GM12865 (cell line): ENCODE measurements around the gene TTLL10.

Source experiments
- DNase-seq: peaks from one replicate; pipeline ENCODE4 v3.0.0; 2010; ENCODE audit warnings: low read depth
- H3K4me3 ChIP-seq: 2 replicates; pipeline ENCODE4 v1.5.1; 2011; ENCODE audit warnings: mild to moderate bottlenecking, low read depth, low read length, control low read depth
- TF ChIP-seq, protein P1 (sequence below): IDR thresholded peaks from 2 replicates; pipeline ENCODE4 v1.5.1; 2011; ENCODE audit warnings: low read length, control low read depth, low read depth, inconsistent platforms; ENCODE audit not compliant: insufficient read depth; ENCODE audit errors: missing control alignments

TTLL10 gene

DNA sequence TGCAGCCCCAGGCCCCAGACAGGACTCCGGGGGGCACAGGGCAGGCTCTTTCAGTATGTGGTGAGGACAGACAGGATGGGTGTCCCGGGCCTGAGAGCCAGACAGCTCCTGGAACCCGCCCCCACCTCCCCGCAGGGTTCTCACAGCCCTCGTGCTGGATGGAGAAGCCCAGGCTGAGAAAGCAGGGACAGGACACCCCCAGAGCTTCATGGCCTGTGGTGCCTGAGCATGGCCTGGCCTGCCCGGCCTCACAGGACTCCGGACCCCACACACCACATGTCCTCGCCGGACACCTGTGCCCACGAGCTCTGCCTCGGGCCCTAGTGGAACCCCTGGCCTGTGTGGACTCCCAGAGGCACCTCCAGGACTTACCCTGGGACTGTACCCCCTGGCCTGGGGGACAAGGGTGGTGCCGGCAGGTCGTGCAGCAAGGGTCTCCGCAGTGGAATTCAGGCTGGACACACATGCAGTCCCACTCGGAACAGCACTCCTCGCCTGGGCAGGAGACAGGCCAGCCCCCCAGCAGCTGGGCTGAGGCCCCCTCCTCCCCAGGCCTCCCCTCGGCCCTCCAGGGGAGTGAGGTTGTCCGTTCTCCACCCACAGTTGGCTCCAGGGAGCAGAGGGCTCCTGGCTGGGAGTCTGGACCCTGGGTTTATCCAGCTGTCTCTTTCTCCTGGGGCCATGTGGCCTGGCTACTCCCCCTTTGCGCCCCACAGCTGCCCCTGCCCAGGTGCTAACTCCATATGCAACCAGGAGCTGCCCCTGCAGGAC lies 31.5 kb downstream of the TTLL10 start:
- H3K4me3 ChIP-seq, result no peak overlapping the region
- TF ChIP-seq, protein P1, sequence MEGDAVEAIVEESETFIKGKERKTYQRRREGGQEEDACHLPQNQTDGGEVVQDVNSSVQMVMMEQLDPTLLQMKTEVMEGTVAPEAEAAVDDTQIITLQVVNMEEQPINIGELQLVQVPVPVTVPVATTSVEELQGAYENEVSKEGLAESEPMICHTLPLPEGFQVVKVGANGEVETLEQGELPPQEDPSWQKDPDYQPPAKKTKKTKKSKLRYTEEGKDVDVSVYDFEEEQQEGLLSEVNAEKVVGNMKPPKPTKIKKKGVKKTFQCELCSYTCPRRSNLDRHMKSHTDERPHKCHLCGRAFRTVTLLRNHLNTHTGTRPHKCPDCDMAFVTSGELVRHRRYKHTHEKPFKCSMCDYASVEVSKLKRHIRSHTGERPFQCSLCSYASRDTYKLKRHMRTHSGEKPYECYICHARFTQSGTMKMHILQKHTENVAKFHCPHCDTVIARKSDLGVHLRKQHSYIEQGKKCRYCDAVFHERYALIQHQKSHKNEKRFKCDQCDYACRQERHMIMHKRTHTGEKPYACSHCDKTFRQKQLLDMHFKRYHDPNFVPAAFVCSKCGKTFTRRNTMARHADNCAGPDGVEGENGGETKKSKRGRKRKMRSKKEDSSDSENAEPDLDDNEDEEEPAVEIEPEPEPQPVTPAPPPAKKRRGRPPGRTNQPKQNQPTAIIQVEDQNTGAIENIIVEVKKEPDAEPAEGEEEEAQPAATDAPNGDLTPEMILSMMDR, result no peak
- DNase-seq, result no peak

DNA sequence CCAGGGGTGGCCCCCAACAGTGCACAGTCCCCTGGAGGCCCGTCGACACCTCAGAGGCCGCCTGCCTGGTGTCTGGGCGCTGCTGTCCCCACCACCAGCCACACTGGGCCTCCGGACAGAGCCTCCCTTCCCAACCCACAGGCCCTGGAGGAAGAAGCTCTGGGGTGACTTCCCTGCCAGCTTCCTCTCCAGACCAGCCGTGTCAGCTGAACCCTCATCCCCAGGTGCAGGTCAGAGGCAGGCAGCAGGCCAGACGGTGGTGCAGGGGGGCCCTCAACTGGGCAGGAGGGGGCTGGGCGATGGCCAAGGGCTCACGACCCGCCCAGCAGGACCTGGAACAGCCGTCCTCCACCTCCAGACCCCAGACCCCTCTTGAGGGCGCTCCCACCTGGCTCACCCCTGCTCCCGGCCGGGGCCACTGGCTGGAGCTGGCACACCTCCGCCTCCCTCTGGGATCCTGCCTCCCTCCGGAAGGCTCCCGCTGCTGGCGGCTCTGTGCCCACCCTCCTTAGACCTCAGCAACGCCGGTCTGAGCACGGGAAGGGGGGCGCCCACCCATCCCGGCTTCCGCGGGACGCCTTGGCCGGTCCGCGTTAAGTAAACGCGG lies 32.2 kb downstream of the TTLL10 start:
- no peak for DNase-seq
- no peak overlapping the region for H3K4me3 ChIP-seq
- TF ChIP-seq, protein P1, result no peak

DNA sequence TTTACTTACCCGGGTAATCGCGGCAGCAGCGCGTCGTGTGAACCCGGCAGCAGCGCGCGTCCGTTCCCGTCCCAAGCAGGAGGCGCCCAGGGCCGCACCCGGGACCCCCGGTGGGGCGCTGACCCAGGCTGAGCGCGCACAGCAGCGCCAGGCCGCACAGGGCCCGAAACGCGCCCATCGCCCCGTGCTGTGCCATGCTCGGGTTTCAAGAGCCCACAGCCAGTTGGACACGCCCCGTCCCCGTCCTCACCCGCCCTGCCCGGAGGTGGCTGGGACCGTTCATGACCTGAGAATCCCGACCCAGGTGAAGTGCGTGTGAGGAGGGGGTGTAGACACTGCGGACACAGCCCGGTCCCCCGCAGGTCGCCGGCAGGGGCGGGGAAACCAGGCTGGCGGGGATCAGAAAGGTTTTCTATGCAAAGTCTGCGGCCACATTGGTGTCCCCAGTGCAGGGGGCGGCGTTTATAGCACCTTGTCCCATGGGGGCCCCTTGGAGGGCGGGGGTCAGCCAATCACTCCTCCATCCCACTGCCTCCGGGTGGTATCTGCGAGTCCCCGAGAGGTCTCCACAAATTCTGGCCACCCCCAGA lies 32.8 kb downstream of the TTLL10 start, which contains the start of gene TNFRSF18:
TSS of gene TNFRSF18 (minus strand) at position 217 of the 590 bp plus-strand sequence. CDS start at position 196, 21 bp downstream.
- TF ChIP-seq, protein P1, result no peak
- peak within 1 kb of the TSS; percentile 26; the same call in 1 of the 2 replicates for H3K4me3 ChIP-seq
- no peak for DNase-seq

DNA sequence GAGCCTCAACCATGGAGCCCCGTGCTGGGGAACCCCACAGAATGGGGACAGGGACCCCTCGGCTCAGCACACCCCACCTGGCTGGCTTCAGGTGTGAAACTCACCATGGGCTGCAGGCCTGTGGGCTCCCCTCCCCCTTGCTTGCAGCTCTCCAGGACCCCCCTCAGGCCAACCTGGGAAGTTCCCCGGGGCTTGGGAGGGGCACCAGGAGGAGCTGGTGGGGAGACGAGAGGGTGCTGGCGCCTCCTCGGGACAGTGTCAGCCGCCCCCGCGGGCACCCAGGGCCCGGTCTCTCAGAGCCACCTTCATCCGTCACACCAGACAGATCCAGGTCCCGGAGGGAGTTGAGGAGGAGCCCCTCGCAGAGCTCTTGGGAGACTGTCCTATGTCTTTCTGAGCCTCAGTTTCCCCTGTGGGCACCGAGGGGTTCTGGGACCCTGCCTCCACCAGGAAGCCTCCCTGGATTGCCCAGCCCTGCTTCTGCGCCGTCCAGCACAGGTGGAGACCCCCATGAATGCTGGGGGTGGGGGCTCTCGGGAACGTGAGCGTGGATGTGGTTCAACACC lies 33.4 kb downstream of the TTLL10 start:
- TF ChIP-seq, protein P1, result no peak
- DNase-seq, result no peak
- no peak overlapping the region for H3K4me3 ChIP-seq

DNA sequence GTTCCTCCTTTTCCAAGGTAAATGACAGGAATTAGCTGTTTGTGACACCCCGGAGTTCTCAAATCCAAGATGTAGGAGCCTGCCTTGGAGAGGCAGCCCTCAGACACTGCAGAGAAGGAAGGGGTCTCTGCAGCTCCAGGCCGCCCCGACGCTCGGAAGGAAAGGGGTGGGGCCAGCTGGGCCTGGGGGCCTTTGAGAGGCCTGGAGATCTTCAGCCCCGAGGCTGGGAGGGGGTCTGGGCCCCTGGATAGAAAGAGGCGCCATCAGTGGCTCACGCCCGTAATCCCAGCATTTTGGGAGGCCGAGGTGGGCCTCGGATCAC lies 33.9 kb downstream of the TTLL10 start:
- no peak overlapping the region for H3K4me3 ChIP-seq
- TF ChIP-seq, protein P1, result no peak
- DNase-seq, result no peak

DNA sequence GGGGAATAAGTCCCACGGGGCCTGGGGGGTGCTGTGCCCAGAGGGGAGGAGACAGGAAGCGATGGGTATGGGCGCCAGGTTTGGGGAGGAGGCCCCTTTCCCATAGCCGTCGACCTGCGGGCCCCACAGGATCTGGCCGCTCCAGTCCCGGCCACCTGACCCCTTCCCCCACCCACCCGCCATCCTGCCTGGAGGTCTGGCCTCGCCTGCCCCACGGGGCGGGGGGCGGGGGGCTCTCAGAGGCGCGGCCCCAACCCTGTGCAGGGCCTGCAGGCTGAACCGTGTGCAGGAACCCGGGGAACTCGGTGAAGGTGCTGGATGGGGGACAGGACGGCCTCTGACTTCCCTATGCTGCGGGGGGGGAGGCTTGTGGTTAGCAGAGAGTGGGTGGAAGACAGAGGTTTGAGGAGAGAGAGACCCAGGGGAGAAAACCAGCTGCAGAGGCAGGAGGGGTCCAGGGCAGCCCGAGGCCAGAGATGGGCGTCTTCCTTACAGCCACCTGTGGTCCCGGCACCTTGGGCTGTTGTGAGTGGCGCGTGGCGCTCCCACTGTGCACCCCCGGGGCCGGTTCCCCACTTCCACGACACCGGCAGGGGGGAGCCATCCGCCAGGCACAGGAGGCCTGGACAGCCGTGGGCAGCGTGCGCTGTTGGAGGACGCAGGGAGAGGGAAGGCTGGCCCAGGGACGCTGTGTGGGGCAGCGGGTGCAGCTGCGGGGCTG lies 35.2 kb downstream of the TTLL10 start:
- TF ChIP-seq, protein P1, result no peak
- no peak overlapping the region for H3K4me3 ChIP-seq
- DNase-seq, result no peak
